Stimulated activated memory B cell treated with anti-CD40 and anti-IgM and Interleukin-4, amounts not matched to agents 10 μg/mL and 1 μg/mL and 100 μg/mL, for 72 hours (primary cell): ENCODE data around the gene ARHGAP9.
A peak's percentile ranks its signal among the peaks of the same experiment; 100 is the strongest.
"Not testable (repeated sequence)": the region's sequence is repeated elsewhere in the genome, so short reads cannot be mapped to it uniquely, and the experiment has no call there.

ENCODE experiments used
- ATAC-seq: fragments of 150-1000 bp; cut with Tn5 transposase; 2 replicates; pipeline ENCODE4 v1.10.0; 2021
- H3K27ac Mint-ChIP-seq: one replicate; pipeline ENCODE4 v1.8.0; 2022; ENCODE audit warnings: mild to moderate bottlenecking, mixed read lengths
- H3K27me3 Mint-ChIP-seq: one replicate; pipeline ENCODE4 v1.8.0; 2022; ENCODE audit warnings: mixed read lengths
- H3K36me3 Mint-ChIP-seq: one replicate; pipeline ENCODE4 v1.8.0; 2022; ENCODE audit warnings: mixed read lengths
- H3K4me1 Mint-ChIP-seq: one replicate; pipeline ENCODE4 v1.8.0; 2022; ENCODE audit warnings: mixed read lengths
- H3K4me3 Mint-ChIP-seq: one replicate; pipeline ENCODE4 v1.8.0; 2022; ENCODE audit warnings: mild to moderate bottlenecking, moderate library complexity, mixed read lengths
- H3K9me3 Mint-ChIP-seq: one replicate; pipeline ENCODE4 v1.8.0; 2022; ENCODE audit warnings: mixed read lengths

ARHGAP9 gene

GRCh38 chr12:57511588-57512325 lies 32.1 kb upstream of the ARHGAP9 start:
- ATAC-seq = no peak
- H3K4me1 Mint-ChIP-seq = peaks cover 7% of the 10 kb centered on the region
- H3K27ac Mint-ChIP-seq = peak overlapping the region; percentile 3
- H3K36me3 Mint-ChIP-seq = peaks cover 69% of the 10 kb centered on the region
- no peaks in the 10 kb centered on the region for H3K27me3 Mint-ChIP-seq
- no peak overlapping the region for H3K4me3 Mint-ChIP-seq
- no peaks in the 10 kb centered on the region for H3K9me3 Mint-ChIP-seq

GRCh38 chr12:57511161-57511560 lies 31.5 kb upstream of the ARHGAP9 start:
- no peak for ATAC-seq
- no peaks in the 10 kb centered on the region for H3K27me3 Mint-ChIP-seq
- peaks cover 63% of the 10 kb centered on the region for H3K36me3 Mint-ChIP-seq
- H3K4me3 Mint-ChIP-seq = no peak overlapping the region
- no peaks in the 10 kb centered on the region for H3K9me3 Mint-ChIP-seq
- peaks cover 6% of the 10 kb centered on the region for H3K4me1 Mint-ChIP-seq
- no peak overlapping the region for H3K27ac Mint-ChIP-seq

- ATAC-seq, H3K27ac Mint-ChIP-seq, H3K4me1 Mint-ChIP-seq, H3K4me3 Mint-ChIP-seq, H3K27me3 Mint-ChIP-seq, H3K9me3 Mint-ChIP-seq: not testable (repeated sequence)
- H3K36me3 Mint-ChIP-seq = peaks cover 59% of the 10 kb centered on the region
Measured at GRCh38 chr12:57507796-57508195, 28.1 kb upstream of the ARHGAP9 start.

- H3K27me3 Mint-ChIP-seq, H3K4me3 Mint-ChIP-seq, ATAC-seq, H3K9me3 Mint-ChIP-seq, H3K4me1 Mint-ChIP-seq, H3K27ac Mint-ChIP-seq: not testable (repeated sequence)
- H3K36me3 Mint-ChIP-seq = peaks cover 56% of the 10 kb centered on the region
Measured at GRCh38 chr12:57506541-57506940, 26.9 kb upstream of the ARHGAP9 start.

GRCh38 chr12:57502311-57502969 lies 22.8 kb upstream of the ARHGAP9 start:
- not testable (repeated sequence) for H3K27me3 Mint-ChIP-seq, H3K9me3 Mint-ChIP-seq, ATAC-seq, H3K27ac Mint-ChIP-seq, H3K4me1 Mint-ChIP-seq, H3K4me3 Mint-ChIP-seq
- peaks cover 67% of the 10 kb centered on the region for H3K36me3 Mint-ChIP-seq

GRCh38 chr12:57500213-57500612 lies 20.5 kb upstream of the ARHGAP9 start:
- Mint-ChIP-seq H3K36me3 (peaks cover 74% of the 10 kb centered on the region), H3K4me3 (no peak overlapping the region), H3K4me1 (peaks cover 17% of the 10 kb centered on the region), H3K9me3 (no peaks in the 10 kb centered on the region), H3K27ac (no peak overlapping the region), H3K27me3 (no peaks in the 10 kb centered on the region)
- ATAC-seq = no peak

- H3K9me3 Mint-ChIP-seq = no peaks in the 10 kb centered on the region
- H3K27ac Mint-ChIP-seq = peak overlapping the region; percentile 16
- peaks cover 65% of the 10 kb centered on the region for H3K36me3 Mint-ChIP-seq
- H3K27me3 Mint-ChIP-seq = no peaks in the 10 kb centered on the region
- H3K4me3 Mint-ChIP-seq = no peak overlapping the region
- H3K4me1 Mint-ChIP-seq = peaks cover 17% of the 10 kb centered on the region
- no peak for ATAC-seq
Measured at GRCh38 chr12:57498571-57498970, 18.9 kb upstream of the ARHGAP9 start.

GRCh38 chr12:57498132-57498502 lies 18.5 kb upstream of the ARHGAP9 start:
- Mint-ChIP-seq H3K4me3 (no peak overlapping the region), H3K27ac (peak overlapping the region; percentile 16), H3K9me3 (no peaks in the 10 kb centered on the region), H3K27me3 (no peaks in the 10 kb centered on the region), H3K36me3 (peaks cover 61% of the 10 kb centered on the region), H3K4me1 (peaks cover 17% of the 10 kb centered on the region)
- ATAC-seq = no peak

GRCh38 chr12:57497223-57498131 lies 17.8 kb upstream of the ARHGAP9 start:
- ATAC-seq = no peak
- Mint-ChIP-seq H3K27ac (peak overlapping the region; percentile 16), H3K36me3 (peaks cover 62% of the 10 kb centered on the region), H3K4me1 (peaks cover 17% of the 10 kb centered on the region), H3K4me3 (no peak overlapping the region), H3K9me3 (no peaks in the 10 kb centered on the region), H3K27me3 (no peaks in the 10 kb centered on the region)

GRCh38 chr12:57496822-57497221 lies 17.2 kb upstream of the ARHGAP9 start:
- Mint-ChIP-seq H3K4me1 (peaks cover 17% of the 10 kb centered on the region), H3K27ac (peak overlapping the region; percentile 16), H3K36me3 (peaks cover 63% of the 10 kb centered on the region), H3K4me3 (no peak overlapping the region), H3K9me3 (no peaks in the 10 kb centered on the region), H3K27me3 (no peaks in the 10 kb centered on the region)
- no peak for ATAC-seq

- not testable (repeated sequence) for H3K27me3 Mint-ChIP-seq, H3K9me3 Mint-ChIP-seq, H3K4me3 Mint-ChIP-seq, H3K27ac Mint-ChIP-seq
- Mint-ChIP-seq H3K36me3 (peaks cover 61% of the 10 kb centered on the region), H3K4me1 (peaks cover 24% of the 10 kb centered on the region)
- ATAC-seq = peak; percentile 53
Measured at GRCh38 chr12:57495051-57495701, 15.5 kb upstream of the ARHGAP9 start.

- peak overlapping the region; percentile 10 for H3K27ac Mint-ChIP-seq
- peaks cover 51% of the 10 kb centered on the region for H3K36me3 Mint-ChIP-seq
- H3K27me3 Mint-ChIP-seq = no peaks in the 10 kb centered on the region
- H3K9me3 Mint-ChIP-seq = no peaks in the 10 kb centered on the region
- peaks cover 25% of the 10 kb centered on the region for H3K4me1 Mint-ChIP-seq
- H3K4me3 Mint-ChIP-seq = no peak overlapping the region
- no peak for ATAC-seq
Measured at GRCh38 chr12:57491393-57492280, 12.0 kb upstream of the ARHGAP9 start.

GRCh38 chr12:57490126-57490525 lies 10.5 kb upstream of the ARHGAP9 start:
- no peak overlapping the region for H3K27ac Mint-ChIP-seq
- H3K36me3 Mint-ChIP-seq = peaks cover 43% of the 10 kb centered on the region
- H3K4me1 Mint-ChIP-seq = peaks cover 25% of the 10 kb centered on the region
- no peaks in the 10 kb centered on the region for H3K9me3 Mint-ChIP-seq
- no peaks in the 10 kb centered on the region for H3K27me3 Mint-ChIP-seq
- H3K4me3 Mint-ChIP-seq = no peak overlapping the region
- ATAC-seq = no peak

GRCh38 chr12:57489157-57489641 lies 9.5 kb upstream of the ARHGAP9 start:
- H3K4me3 Mint-ChIP-seq = peak overlapping the region; percentile 98

More at GRCh38 chr12:57489157-57489641, 9.5 kb upstream of the ARHGAP9 start:
- Mint-ChIP-seq H3K27ac (peak overlapping the region; percentile 91), H3K36me3 (peaks cover 43% of the 10 kb centered on the region), H3K9me3 (no peaks in the 10 kb centered on the region), H3K27me3 (no peaks in the 10 kb centered on the region), H3K4me1 (peaks cover 25% of the 10 kb centered on the region)
- no peak for ATAC-seq
